HCT116 (cell line): ENCODE data around the gene NOS2. TPM values are rescaled to one million over a fixed set of nuclear protein-coding genes. Genes with fewer than 3 reads are reported as not detected.

Experiments
- ATAC-seq: fragments of 200-7000 bp; cut with Tn5 transposase; 2 replicates; pipeline ENCODE4 v1.9.1; 2020; ENCODE audit warnings: mild to moderate bottlenecking, moderate library complexity
- BruUV-seq: library from RNA; stranded (reverse); fragments of 400-500 nt; replicated peaks from 2 replicates; lab custom pipeline; 2021; lab: Mats Ljungman, UMichigan
- CTCF ChIA-PET: fragments of 300-600 bp; sonication (Branson Sonifier 250); formaldehyde crosslinking; loops from one replicate; lab custom pipeline; 2021; ENCODE audit warnings: antibody characterized with exemption; lab: Charles Lee
- POLR2A ChIA-PET: fragments of 300-600, 350-600 bp; sonication (Branson Sonifier 250); formaldehyde crosslinking; loops from one replicate; lab custom pipeline; 2021; ENCODE audit warnings: antibody characterized with exemption; lab: Charles Lee
- RAD21 ChIA-PET, 2 experiments: fragments of 300-600 bp; sonication (Branson Sonifier 250); formaldehyde crosslinking; loops; one replicate each; lab custom pipeline; 2023; ENCODE audit warnings: low total read pairs in 2 of 2; ENCODE audit not compliant: uncharacterized antibody in 2 of 2, unreplicated experiment in 2 of 2, low non-redundant PET in 1 of 2; lab: Charles Lee
- DNase-seq: peaks from one replicate; pipeline ENCODE4 v3.0.0-alpha.2; 2010; ENCODE audit warnings: low read depth, low spot score
- H2AFZ ChIP-seq: fragments of 200-600 bp; shearing (Covaris generic), sonication (generic); 2 replicates; pipeline ENCODE4 v1.6.1; 2017; ENCODE audit warnings: low read depth, mixed run types, mixed read lengths, antibody characterized with exemption, low read length; ENCODE audit not compliant: poor library complexity, severe bottlenecking
- H3K27ac ChIP-seq: 2 replicates; pipeline ENCODE4 v1.5.1; 2012; ENCODE audit warnings: low read depth, low read length
- H3K27me3 ChIP-seq: fragments of 200-600 bp; sonication (generic); 2 replicates; pipeline ENCODE4 v1.6.1; 2016; ENCODE audit warnings: mixed run types, low read length, mixed read lengths; ENCODE audit not compliant: insufficient read depth
- H3K36me3 ChIP-seq, 2 experiments: fragments of 200-500 bp in 1 of 2; fragments of 200-600 bp in 1 of 2; sonication (Bioruptor generic) in 1 of 2; sonication (generic) in 1 of 2; 2 replicates each; pipeline versions ENCODE4 v1.5.1 to v1.6.1; 2014 to 2016; ENCODE audit warnings: low read length in 2 of 2, inconsistent platforms in 1 of 2, mixed read lengths in 1 of 2, mixed run types in 1 of 2; ENCODE audit not compliant: insufficient read depth in 2 of 2, control insufficient read depth in 1 of 2
- H3K4me1 ChIP-seq, 2 experiments: fragments of 200-600 bp in 1 of 2; sonication (generic) in 1 of 2; 2 replicates each; pipeline versions ENCODE4 v1.5.1 to v1.6.1; 2012 to 2017; ENCODE audit warnings: low read length in 2 of 2, inconsistent platforms in 1 of 2, mild to moderate bottlenecking in 1 of 2, mixed read lengths in 1 of 2, mixed run types in 1 of 2, moderate library complexity in 1 of 2; ENCODE audit not compliant: insufficient read depth in 2 of 2, control insufficient read depth in 1 of 2
- H3K4me2 ChIP-seq: fragments of 200-600 bp; sonication (generic); 2 replicates; pipeline ENCODE4 v1.6.1; 2017; ENCODE audit warnings: mixed run types, low read length, mixed read lengths
- H3K4me3 ChIP-seq, 2 experiments: fragments of 200-600 bp in 1 of 2; sonication (generic) in 1 of 2; replicated peaks in 1 of 2; 2 replicates each; pipeline ENCODE4 v1.5.1; 2011 to 2016; ENCODE audit warnings: low read length in 2 of 2, control low read depth in 1 of 2, low read depth in 1 of 2, mild to moderate bottlenecking in 1 of 2, mixed read lengths in 1 of 2, mixed run types in 1 of 2
- H3K79me2 ChIP-seq: fragments of 200-600 bp; sonication (generic); 2 replicates; pipeline ENCODE4 v1.6.1; 2017; ENCODE audit warnings: mild to moderate bottlenecking, mixed run types, low read length, moderate library complexity, mixed read lengths; ENCODE audit not compliant: insufficient read depth
- H3K9ac ChIP-seq: fragments of 200-600 bp; sonication (generic); 2 replicates; pipeline ENCODE4 v1.6.1; 2016; ENCODE audit warnings: low read length, mixed read lengths
- H3K9me2 ChIP-seq: fragments of 200-600 bp; sonication (generic), shearing (Covaris generic); 2 replicates; pipeline ENCODE4 v1.6.1; 2017; ENCODE audit warnings: mixed run types, mild to moderate bottlenecking, moderate library complexity; ENCODE audit not compliant: insufficient read depth
- H3K9me3 ChIP-seq, 2 experiments: fragments of 200-500 bp in 1 of 2; fragments of 200-600 bp in 1 of 2; sonication (Bioruptor generic) in 1 of 2; sonication (generic) in 1 of 2; 2 replicates each; pipeline ENCODE4 v1.6.1; 2014 to 2017; ENCODE audit warnings: low read length in 2 of 2, mixed read lengths in 2 of 2, inconsistent platforms in 1 of 2, low read depth in 1 of 2, mild to moderate bottlenecking in 1 of 2, mixed run types in 1 of 2, moderate library complexity in 1 of 2; ENCODE audit not compliant: control insufficient read depth in 1 of 2, insufficient read depth in 1 of 2
- H4K20me1 ChIP-seq: fragments of 200-600 bp; sonication (generic), shearing (Covaris generic); 2 replicates; pipeline ENCODE4 v1.6.1; 2017; ENCODE audit warnings: mixed run types, mild to moderate bottlenecking, moderate library complexity; ENCODE audit not compliant: insufficient read depth
- ATF3 ChIP-seq: IDR thresholded peaks from 2 replicates; pipeline ENCODE4 v1.6.1; 2012
- CBX3 ChIP-seq: IDR thresholded peaks from 2 replicates; pipeline ENCODE4 v1.6.1; 2012; ENCODE audit warnings: low read depth
- CEBPB ChIP-seq: IDR thresholded peaks from 2 replicates; pipeline ENCODE4 v1.6.1; 2012; ENCODE audit warnings: low read depth
- CTCF ChIP-seq, 3 experiments: fragments of 200-600 bp in 1 of 3; sonication (generic) in 1 of 3; IDR thresholded peaks in 2 of 3; conservative IDR thresholded peaks in 1 of 3; 2 replicates each; pipeline ENCODE4 v1.5.1; 2012 to 2017; ENCODE audit warnings: low read depth in 2 of 3, low read length in 2 of 3, antibody characterized with exemption in 1 of 3, borderline replicate concordance in 1 of 3, control low read depth in 1 of 3, mild to moderate bottlenecking in 1 of 3, mixed read lengths in 1 of 3, mixed run types in 1 of 3, moderate library complexity in 1 of 3; ENCODE audit not compliant: insufficient read depth in 1 of 3
- EGR1 ChIP-seq: IDR thresholded peaks from 2 replicates; pipeline ENCODE4 v1.6.1; 2012; ENCODE audit warnings: low read depth
- ELF1 ChIP-seq: IDR thresholded peaks from 2 replicates; pipeline ENCODE4 v1.6.1; 2012; ENCODE audit warnings: low read depth, borderline replicate concordance
- EZH2 ChIP-seq: fragments of 200-600 bp; sonication (generic); IDR thresholded peaks from 2 replicates; pipeline ENCODE4 v1.6.1; 2017; ENCODE audit warnings: antibody characterized with exemption, mixed run types
- MAX ChIP-seq: IDR thresholded peaks from 2 replicates; pipeline ENCODE4 v1.6.1; 2012
- POLR2AphosphoS5 ChIP-seq: IDR thresholded peaks from 2 replicates; pipeline ENCODE4 v1.6.1; 2011; ENCODE audit warnings: mild to moderate bottlenecking, low read depth, low read length, moderate library complexity
- RAD21 ChIP-seq: IDR thresholded peaks from 2 replicates; pipeline ENCODE4 v1.6.1; 2012; ENCODE audit warnings: low read depth, mild to moderate bottlenecking
- REST ChIP-seq: IDR thresholded peaks from 2 replicates; pipeline ENCODE4 v1.6.1; 2012; ENCODE audit warnings: low read depth
- SIN3A ChIP-seq: IDR thresholded peaks from 2 replicates; pipeline ENCODE4 v1.6.1; 2012; ENCODE audit warnings: low read depth
- SRF ChIP-seq: IDR thresholded peaks from 2 replicates; pipeline ENCODE4 v1.6.1; 2012; ENCODE audit warnings: low read depth
- TCF7L2 ChIP-seq: IDR thresholded peaks from 2 replicates; pipeline ENCODE4 v1.7.0; 2011; ENCODE audit warnings: borderline replicate concordance, inconsistent platforms; ENCODE audit not compliant: insufficient read depth, insufficient read length; ENCODE audit errors: extremely low read depth
- YY1 ChIP-seq: IDR thresholded peaks from 2 replicates; pipeline ENCODE4 v1.6.1; 2011; ENCODE audit warnings: low read length, low read depth, moderate library complexity, mild to moderate bottlenecking; ENCODE audit not compliant: insufficient replicate concordance; ENCODE audit errors: extremely low read depth
- ZBTB33 ChIP-seq: IDR thresholded peaks from 2 replicates; pipeline ENCODE4 v1.6.1; 2011; ENCODE audit warnings: mild to moderate bottlenecking, low read length, moderate library complexity; ENCODE audit not compliant: insufficient replicate concordance; ENCODE audit errors: extremely low read depth
- ZFX ChIP-seq: fragments of 450-650 bp; IDR thresholded peaks from 2 replicates; pipeline ENCODE4 v1.6.1; 2017
- ZNF274 ChIP-seq: fragments of 200-500 bp; sonication (Bioruptor generic); IDR thresholded peaks from 2 replicates; pipeline ENCODE4 v1.6.1; 2014; ENCODE audit warnings: mild to moderate bottlenecking, low read depth, low read length, inconsistent platforms
- intact Hi-C: fragments of 100-400 bp; cut with micrococcal nuclease; formaldehyde crosslinking; loops from 2 replicates; pipeline ENCODE4 v1.10.0; 2022
- total RNA-seq: library from RNA; stranded (reverse); gene quantifications from one replicate; pipeline ENCODE4 v1.2.1, GENCODE V29; 2021; ENCODE audit not compliant: unreplicated experiment

The NOS2 gene
- total RNA-seq, 1 experiment from 2014 or later: 0.07 TPM

GRCh38 chr17:27846042-27846655 lies 45.8 kb upstream of the NOS2 start:
- Histone ChIP-seq H3K4me3 (no peak overlapping the region), H3K27ac (no peak overlapping the region), H3K9me3 (no peaks in the 10 kb centered on the region), H3K9ac (no peak overlapping the region), H4K20me1 (no peaks in the 10 kb centered on the region), H3K4me1 (no peaks in the 10 kb centered on the region), H3K79me2 (no peaks in the 10 kb centered on the region), H3K27me3 (peaks cover 5% of the 10 kb centered on the region; the same call in 1 of the 2 replicates), H2AFZ (no peak overlapping the region), H3K36me3 (no peaks in the 10 kb centered on the region), H3K9me2 (no peaks in the 10 kb centered on the region), H3K4me2 (no peak overlapping the region)
- DNase-seq (no peak), ATAC-seq (no peak)
- POLR2A ChIA-PET: no interaction called here
- RAD21 ChIA-PET: interaction anchor here in 1 of 2 experiments (0.6 kb wide), 1 partner anchor 17 kb away, joined by 3 read pairs; no protein-coding TSS in a partner anchor
- no TSS peak for BruUV-seq
- CTCF ChIA-PET: no interaction called here
- intact Hi-C loops: no loop called here
- TF ChIP-seq YY1: no peak
- TF ChIP-seq MAX: no peak
- TF ChIP-seq RAD21: no peak
- no peak for TF ChIP-seq ELF1
- no peak for TF ChIP-seq CBX3
- TF ChIP-seq CTCF (IDR thresholded peaks at IDR 0.05 in 2 of 3, conservative IDR thresholded peaks at IDR 0.05 in 1 of 3; ENCODE audit: borderline replicate concordance in 1 of 3, insufficient read depth in 1 of 3, low read depth in 2 of 3, low read length in 2 of 3): no peak
- TF ChIP-seq ZBTB33: no peak
- TF ChIP-seq EZH2: no peak
- no peak for TF ChIP-seq ZFX
- TF ChIP-seq CEBPB: no peak
- no peak for TF ChIP-seq REST
- TF ChIP-seq ZNF274: no peak
- no peak for TF ChIP-seq SRF
- no peak for TF ChIP-seq ATF3
- TF ChIP-seq SIN3A: no peak
- TF ChIP-seq TCF7L2: no peak
- no peak for TF ChIP-seq POLR2AphosphoS5
- no peak for TF ChIP-seq EGR1
